HUES6 (cell line): ENCODE data around the gene FSTL1.

Source experiments
- H3K27ac ChIP-seq: 2 replicates; pipeline ENCODE4 v1.7.0; 2013; ENCODE audit warnings: low read depth, mild to moderate bottlenecking, low read length, inconsistent platforms
- H3K27me3 ChIP-seq: 2 replicates; pipeline ENCODE4 v1.6.1; 2013; ENCODE audit warnings: low read length; ENCODE audit not compliant: control insufficient read depth, insufficient read depth
- H3K36me3 ChIP-seq: 2 replicates; pipeline ENCODE4 v1.6.1; 2013; ENCODE audit warnings: low read length; ENCODE audit not compliant: control insufficient read depth, insufficient read depth
- H3K4me1 ChIP-seq: 2 replicates; pipeline ENCODE4 v1.6.1; 2013; ENCODE audit warnings: low read length; ENCODE audit not compliant: control insufficient read depth, insufficient read depth
- H3K4me3 ChIP-seq: 2 replicates; pipeline ENCODE4 v1.5.1; 2013; ENCODE audit warnings: low read depth, low read length
- H3K9ac ChIP-seq: one replicate; pipeline ENCODE4 v1.6.1; 2013; ENCODE audit warnings: mild to moderate bottlenecking, low read length
- H3K9me3 ChIP-seq: 2 replicates; pipeline ENCODE4 v1.6.1; 2013; ENCODE audit warnings: low read depth, low read length; ENCODE audit not compliant: control insufficient read depth, insufficient read depth

The FSTL1 gene

GRCh38 chr3:120481081-120481480, 30.3 kb upstream of the FSTL1 start:
- Histone ChIP-seq H3K27ac (no peak overlapping the region), H3K4me3 (no peak overlapping the region), H3K36me3 (no peaks in the 10 kb centered on the region), H3K9ac (no peak overlapping the region), H3K4me1 (peaks cover 2% of the 10 kb centered on the region), H3K27me3 (no peaks in the 10 kb centered on the region), H3K9me3 (no peaks in the 10 kb centered on the region)

DNA sequence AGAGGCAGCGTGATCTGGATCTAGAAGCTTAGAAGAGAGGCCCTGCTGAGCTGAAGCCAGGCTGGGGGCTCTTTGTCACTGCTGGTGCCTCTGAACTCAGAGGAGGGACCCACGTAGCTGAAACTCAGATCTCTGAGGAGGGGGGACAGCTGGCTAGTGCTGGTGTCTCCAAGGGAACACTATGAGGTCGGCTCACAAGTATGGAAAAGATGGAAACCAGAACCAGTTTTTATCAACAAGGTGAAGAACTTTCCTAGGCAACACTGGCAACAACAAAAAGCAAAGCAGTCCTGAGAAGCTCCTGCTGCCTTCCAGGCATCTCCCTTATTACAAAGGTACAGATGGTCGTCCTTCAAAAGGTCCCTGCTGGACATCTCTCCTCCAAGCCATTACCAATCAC, 27.0 kb upstream of the FSTL1 start:
- Histone ChIP-seq H3K36me3 (no peaks in the 10 kb centered on the region), H3K4me3 (no peak overlapping the region), H3K9me3 (peaks cover 1% of the 10 kb centered on the region), H3K27ac (no peak overlapping the region), H3K4me1 (peaks cover 17% of the 10 kb centered on the region), H3K27me3 (no peaks in the 10 kb centered on the region), H3K9ac (no peak overlapping the region)

DNA sequence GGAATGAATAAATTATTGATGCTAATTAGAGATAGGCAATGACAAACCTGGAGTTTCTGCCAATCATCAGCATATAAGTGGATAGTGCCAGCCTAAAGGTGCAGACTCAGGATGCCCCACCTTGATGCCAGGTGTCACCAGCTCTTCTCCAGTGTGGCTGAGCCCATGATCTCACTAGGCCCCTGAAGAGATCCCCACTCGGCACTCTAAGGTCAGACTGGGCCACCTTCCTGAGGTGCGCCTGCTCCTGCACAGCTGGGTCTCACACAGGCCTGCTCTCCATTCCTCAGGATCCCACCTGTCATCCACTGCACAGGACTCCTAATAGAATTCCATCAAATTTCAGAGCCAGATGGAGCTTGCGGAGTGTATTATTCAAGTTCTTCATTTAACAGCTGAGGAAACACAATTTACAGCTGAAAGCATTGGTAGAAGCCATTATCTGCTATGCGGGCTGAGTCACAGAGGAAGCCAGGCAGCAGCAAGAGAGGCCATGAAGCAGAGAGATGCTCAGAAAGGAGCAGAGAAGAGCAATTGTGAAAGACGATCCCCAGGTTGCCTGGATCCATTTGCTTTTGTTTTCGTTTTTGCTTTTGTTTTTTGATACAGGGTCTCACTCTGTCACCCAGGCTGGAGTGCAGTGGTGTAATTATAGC, 25.1 kb upstream of the FSTL1 start:
- Histone ChIP-seq H3K4me1 (peaks cover 20% of the 10 kb centered on the region), H3K27me3 (no peaks in the 10 kb centered on the region), H3K27ac (no peak overlapping the region), H3K36me3 (no peaks in the 10 kb centered on the region), H3K9me3 (peaks cover 11% of the 10 kb centered on the region), H3K4me3 (no peak overlapping the region), H3K9ac (no peak overlapping the region)

DNA sequence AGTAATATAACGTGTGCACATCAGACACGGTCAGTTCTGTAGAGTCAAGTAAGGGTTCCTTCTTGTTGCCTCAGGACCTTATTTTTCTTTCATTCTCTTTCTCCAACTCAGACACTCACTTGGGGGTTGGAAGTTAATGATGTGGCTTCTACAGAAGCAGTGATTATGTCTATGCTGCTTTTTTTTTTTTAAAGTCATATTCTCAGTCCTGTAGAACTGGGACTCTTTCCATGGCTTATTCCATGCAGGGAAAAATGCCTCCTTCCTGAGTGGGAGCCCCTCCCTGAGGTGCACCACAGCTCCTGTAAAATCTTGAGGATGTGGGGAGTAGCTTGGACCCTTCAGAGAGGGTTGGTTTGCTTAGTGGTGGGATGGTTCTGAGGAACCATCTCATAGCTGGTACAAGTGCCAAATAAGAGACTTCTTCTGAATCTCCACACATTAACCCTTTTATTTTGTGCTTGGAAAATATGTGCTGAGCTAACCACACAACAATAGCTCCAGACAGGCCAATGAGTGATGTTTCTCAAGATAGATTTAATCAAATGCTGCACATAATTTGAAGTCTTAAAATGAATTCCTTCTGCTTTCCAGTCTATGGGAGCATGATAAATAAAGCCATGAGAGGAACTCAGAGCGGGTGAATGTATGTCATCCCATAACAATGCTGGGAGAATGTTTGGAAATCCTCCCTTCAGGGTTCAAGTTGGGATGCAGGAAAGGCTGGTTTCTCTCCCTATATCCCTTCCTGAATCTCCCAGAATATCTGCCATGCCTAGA, 23.3 kb upstream of the FSTL1 start:
- Histone ChIP-seq H3K4me1 (peaks cover 38% of the 10 kb centered on the region), H3K27me3 (no peaks in the 10 kb centered on the region)

GRCh38 chr3:120473389-120473788, 22.6 kb upstream of the FSTL1 start:
- Histone ChIP-seq H3K36me3 (no peaks in the 10 kb centered on the region), H3K9me3 (peaks cover 11% of the 10 kb centered on the region), H3K27me3 (no peaks in the 10 kb centered on the region), H3K27ac (no peak overlapping the region), H3K4me1 (peaks cover 45% of the 10 kb centered on the region), H3K4me3 (no peak overlapping the region), H3K9ac (no peak overlapping the region)

More for the DNA sequence above, 23.3 kb upstream of the FSTL1 start:
- Histone ChIP-seq H3K36me3 (no peaks in the 10 kb centered on the region), H3K27ac (no peak overlapping the region), H3K9ac (no peak overlapping the region), H3K9me3 (peaks cover 11% of the 10 kb centered on the region), H3K4me3 (no peak overlapping the region)

- peaks cover 11% of the 10 kb centered on the region for H3K9me3 ChIP-seq
- no peak overlapping the region for H3K9ac ChIP-seq
- peaks cover 47% of the 10 kb centered on the region for H3K4me1 ChIP-seq
- no peak overlapping the region for H3K4me3 ChIP-seq
- H3K27ac ChIP-seq: no peak overlapping the region
- H3K36me3 ChIP-seq: no peaks in the 10 kb centered on the region
- H3K27me3 ChIP-seq: no peaks in the 10 kb centered on the region
Measured at GRCh38 chr3:120472121-120472844, 21.5 kb upstream of the FSTL1 start.

DNA sequence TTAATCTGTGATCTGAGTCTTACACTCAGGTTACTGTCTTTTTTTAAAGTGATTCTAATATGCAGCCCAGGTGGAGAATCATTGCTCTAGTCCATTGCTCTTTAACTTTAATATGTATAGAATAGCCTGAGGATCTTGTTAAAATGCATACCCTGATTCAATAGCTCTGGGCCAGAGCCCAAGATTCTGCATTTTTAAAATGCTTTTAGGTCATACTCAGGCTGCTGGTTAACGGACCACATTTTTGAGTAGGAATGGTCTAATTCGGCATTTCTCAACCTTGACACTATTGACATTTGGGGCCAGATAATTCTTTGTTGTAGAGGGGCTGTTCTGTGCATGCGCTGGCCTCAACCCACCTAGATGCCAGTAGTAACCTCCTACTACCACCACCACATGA, 20.9 kb upstream of the FSTL1 start:
- Histone ChIP-seq H3K9me3 (peaks cover 11% of the 10 kb centered on the region), H3K4me3 (no peak overlapping the region), H3K27me3 (no peaks in the 10 kb centered on the region), H3K36me3 (no peaks in the 10 kb centered on the region), H3K9ac (no peak overlapping the region), H3K4me1 (peaks cover 47% of the 10 kb centered on the region), H3K27ac (no peak overlapping the region)

- Histone ChIP-seq H3K27ac (peak overlapping the region; percentile 91), H3K4me1 (peaks cover 43% of the 10 kb centered on the region), H3K36me3 (no peaks in the 10 kb centered on the region), H3K9ac (peak overlapping the region; percentile 15), H3K4me3 (no peak overlapping the region), H3K9me3 (peaks cover 11% of the 10 kb centered on the region), H3K27me3 (no peaks in the 10 kb centered on the region)
Measured at GRCh38 chr3:120470870-120471269, 20.1 kb upstream of the FSTL1 start.

- Histone ChIP-seq H3K27me3 (no peaks in the 10 kb centered on the region), H3K9ac (peak overlapping the region; percentile 65), H3K9me3 (peaks cover 11% of the 10 kb centered on the region), H3K36me3 (no peaks in the 10 kb centered on the region), H3K4me3 (peak overlapping the region; percentile 11; the same call in 1 of the 2 replicates), H3K27ac (peak overlapping the region; percentile 91), H3K4me1 (peaks cover 34% of the 10 kb centered on the region)
Measured at GRCh38 chr3:120469882-120470301, 19.1 kb upstream of the FSTL1 start.

- H3K27ac ChIP-seq: peak overlapping the region; percentile 91
- peak overlapping the region; percentile 65 for H3K9ac ChIP-seq
- H3K4me3 ChIP-seq: 0 out of 2 replicates have a peak overlapping the region, but pooled peaks have one; percentile 11
Measured at GRCh38 chr3:120469440-120469839, 18.6 kb upstream of the FSTL1 start.

More at GRCh38 chr3:120469440-120469839, 18.6 kb upstream of the FSTL1 start:
- no peaks in the 10 kb centered on the region for H3K27me3 ChIP-seq
- H3K4me1 ChIP-seq: peaks cover 30% of the 10 kb centered on the region
- H3K9me3 ChIP-seq: peaks cover 11% of the 10 kb centered on the region
- no peaks in the 10 kb centered on the region for H3K36me3 ChIP-seq
